GM15510 (cell line): ENCODE data around the gene EXOC4.

Experiments used
- POLR2A ChIP-seq: IDR thresholded peaks from 3 replicates; pipeline ENCODE4 v1.6.1; 2011; ENCODE audit warnings: borderline replicate concordance; ENCODE audit not compliant: insufficient read length; ENCODE audit errors: extremely low read depth

Gene EXOC4

DNA sequence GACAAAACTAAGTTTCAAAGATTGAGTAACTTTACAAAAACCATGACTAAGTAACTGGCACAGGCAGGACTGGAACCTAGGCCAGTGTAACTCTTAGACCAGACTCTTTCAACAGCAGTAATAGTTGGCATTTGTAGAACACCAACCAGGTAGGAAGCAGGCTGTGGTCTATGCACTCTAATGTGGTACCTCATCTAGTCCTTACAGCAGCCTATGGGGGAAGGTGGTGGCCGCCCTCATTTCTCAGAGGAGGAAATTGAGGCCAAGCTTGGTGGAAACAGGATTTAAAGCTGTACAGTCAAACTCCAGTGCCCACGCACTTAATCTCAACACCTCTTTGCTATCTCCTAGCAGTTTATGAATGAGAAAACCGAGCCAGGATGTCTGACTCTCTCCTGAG is 708.8 kb downstream of the EXOC4 start:
- no peak for TF ChIP-seq POLR2A

DNA sequence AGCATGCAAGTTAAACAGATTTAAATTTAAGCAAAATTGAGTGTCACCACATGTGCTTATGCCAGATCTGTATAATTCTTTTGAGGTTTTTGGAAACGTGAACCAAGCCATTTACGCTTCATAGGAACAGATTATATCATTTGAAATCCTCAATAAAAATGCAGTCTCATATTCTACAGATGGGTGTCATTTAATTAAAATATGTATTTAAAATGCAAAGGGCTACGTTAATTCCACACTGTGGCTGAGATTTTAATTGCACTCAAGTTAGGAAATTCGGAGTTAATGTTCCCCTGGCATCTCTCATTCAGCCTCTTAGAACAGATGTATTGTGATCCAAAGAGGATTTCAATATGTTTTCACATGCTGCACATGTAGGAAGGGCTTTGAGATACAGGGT is 709.8 kb downstream of the EXOC4 start:
- TF ChIP-seq POLR2A, result no peak

DNA sequence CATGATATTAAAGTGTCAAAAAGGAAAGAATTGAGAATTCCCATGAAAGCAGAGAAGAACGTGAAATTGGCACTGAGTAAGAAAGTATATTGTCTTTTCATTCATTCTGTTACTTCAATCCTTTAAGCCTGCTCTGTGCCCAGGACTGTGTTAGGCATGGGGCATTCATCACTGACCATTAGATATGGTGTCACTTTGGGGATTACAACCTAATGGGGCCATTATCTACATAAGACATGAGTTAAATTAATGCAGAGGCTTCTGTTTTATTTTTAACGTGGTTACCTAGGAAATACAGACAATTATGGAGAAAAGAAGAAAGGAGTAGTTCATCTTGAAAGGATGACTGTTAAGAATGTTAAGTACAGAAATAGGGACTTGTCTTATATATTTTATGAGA is 710.8 kb downstream of the EXOC4 start:
- no peak for TF ChIP-seq POLR2A

DNA sequence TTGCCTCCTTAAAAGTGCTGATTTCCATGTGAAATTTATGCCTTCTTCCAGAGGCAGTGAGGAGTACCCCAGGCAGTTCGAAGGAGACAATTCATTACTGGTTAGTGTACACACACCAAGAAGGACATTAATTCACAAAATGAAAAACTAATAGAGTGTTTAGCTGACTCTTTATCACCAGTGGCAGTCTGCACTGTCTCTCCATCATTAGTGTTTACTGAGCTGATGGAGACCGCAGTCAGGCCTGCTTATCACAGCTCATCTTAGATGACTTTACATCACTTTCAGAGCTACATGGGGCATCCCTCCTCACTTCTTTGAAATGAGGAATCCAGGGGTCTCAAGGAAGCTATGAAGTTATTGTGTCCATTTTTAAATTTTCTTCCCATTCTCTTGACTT is 718.7 kb downstream of the EXOC4 start:
- no peak for TF ChIP-seq POLR2A

DNA sequence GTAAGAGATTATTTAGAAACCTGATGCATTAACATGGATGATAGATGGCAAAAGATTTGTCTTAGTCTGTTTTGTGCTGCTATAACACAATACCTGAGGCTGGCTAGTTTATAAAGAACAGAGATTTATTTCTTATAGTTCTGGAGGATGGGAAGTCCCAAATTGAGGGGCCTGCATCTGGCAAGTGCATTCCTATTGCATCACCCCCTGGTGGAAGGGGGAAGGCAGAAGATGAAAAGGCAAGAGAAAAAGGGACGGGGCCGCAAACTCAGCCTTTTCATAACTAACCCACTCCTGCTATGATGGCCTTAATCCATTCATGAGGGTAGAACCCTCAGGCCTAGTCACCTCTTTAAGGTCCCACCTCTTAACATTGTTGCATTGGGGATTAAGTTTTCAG is 720.8 kb downstream of the EXOC4 start:
- no peak for TF ChIP-seq POLR2A

DNA sequence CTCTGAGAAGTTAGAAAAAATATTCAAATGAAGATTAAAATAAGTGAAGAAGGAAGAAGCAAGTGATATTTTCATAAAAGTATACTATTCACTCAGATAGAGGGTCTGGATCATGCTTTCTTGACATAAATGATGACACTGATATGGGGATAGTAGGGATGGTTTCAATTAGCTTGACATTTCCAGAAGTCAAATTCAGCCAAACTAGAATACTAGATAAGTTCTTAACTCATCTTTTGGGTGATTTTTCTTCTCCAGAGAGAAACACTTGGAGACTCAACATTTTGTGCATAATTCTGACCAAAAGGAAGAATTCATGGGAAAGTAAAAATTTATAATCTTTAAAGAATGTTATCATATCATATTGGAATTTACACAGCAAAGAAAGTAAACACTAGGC is 722.3 kb downstream of the EXOC4 start:
- TF ChIP-seq POLR2A, result no peak

DNA sequence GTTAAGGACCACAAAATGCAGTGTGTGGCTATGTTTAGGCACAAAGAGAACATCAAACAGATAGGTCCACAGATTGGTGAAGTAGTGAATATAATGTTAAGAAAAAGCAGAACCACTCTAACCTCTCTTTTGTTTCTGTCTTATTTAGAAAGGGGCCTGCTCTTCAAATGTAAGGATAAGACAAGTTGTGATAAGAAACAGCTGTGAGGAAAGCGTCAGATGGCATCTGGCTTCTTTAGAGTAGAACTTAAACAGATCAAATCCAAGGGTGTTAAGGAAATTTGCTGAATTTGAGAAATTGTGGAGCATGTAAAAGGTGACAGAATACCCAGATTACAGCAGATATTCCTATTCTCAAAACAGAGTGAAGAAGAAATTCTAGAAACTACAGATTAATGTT is 723.3 kb downstream of the EXOC4 start:
- no peak for TF ChIP-seq POLR2A

DNA sequence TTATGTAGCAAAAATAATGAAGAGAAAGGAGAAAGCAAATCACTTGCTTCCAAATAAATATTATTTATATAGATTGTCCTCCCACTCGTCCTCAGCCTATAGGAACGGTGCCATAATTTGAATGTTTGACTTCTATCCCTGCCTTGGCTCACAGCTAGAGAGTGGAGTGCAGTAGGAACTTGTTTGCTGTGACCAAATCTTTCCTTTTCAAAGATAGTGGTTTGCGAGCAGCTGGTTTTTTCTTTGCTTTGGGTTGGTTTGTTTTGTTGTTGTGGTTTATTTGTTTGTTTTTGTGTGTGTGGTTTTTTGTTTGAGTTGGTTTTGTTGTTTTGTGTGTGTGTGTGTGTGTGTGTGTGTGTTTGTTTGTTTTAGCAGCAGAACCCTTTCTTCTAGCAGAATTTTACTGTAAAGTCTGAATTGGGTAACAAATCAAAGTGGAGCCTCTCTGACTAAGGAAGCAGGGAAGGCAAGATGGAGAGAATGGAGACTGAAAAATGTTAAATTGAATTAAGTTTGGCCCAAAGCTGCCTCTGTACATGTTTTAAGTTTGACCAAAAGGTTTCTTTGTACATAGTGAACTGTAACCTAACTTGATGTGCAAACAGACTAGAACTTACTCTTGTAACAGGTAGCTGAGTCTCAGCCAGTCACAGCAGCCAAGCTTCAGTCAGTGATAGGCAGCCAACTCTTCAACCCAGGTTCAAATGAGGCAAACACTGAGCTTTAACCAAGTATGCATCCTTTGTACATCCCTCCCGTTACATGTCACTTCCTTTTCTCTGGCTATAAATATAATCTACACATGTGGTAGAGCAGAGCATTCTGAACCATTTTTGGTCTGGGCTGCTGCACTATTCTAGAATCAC is 724.8 kb downstream of the EXOC4 start:
- TF ChIP-seq POLR2A, result no peak

DNA sequence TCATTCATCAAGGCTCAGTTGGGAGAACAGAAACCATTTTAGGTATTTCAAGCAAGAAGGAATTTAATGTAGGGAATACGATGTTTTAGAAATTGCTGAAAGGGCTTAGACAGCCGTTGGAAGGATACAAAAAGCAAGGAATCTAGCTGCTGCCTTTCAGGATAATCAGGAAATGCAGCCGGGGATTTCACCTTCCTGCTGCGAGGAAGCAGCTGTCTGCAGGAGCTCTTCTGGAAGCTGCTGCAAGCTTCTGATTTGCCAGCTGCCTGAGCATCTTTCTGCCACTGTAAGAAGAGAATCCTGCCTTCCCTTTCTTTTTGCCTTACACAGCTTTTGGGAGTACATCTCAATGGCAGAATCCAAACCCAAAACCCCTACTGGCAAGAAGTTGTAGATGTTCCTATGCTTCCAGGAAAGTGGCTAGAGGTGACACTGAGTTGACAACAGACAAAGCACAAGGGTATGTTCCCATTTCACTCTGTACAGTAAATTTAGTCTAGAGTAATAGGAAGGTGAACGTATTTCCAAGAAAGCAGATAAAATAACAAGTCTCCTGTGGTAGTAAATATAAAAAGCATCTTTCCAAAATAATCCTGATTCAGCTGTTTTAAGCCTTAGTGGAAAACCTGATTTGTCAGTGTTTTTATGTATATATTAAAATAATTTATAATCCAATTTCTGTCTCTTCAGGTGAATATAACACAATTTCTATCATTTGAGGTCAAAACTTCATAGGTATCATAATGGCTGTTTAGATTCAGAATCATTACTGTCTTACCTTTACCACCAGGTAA is 725.8 kb downstream of the EXOC4 start:
- TF ChIP-seq POLR2A, result no peak

DNA sequence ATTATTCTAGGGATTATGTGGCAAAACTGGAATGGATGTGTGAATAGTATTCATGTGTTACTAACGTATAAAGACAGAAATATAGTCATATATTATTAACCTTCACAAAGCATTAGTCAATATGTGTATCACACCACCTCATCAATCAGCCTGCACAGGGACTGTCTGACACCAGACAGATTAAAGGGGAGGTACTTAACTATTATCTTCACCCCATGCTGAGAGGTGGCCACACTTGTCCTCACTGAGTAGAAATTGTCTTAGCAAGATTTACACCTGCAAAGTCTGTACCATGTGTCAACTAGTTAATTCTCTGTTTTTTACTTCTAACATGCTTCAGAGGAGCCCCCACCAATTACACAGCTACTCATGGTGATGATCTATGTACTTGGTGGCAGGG is 727.9 kb downstream of the EXOC4 start:
- no peak for TF ChIP-seq POLR2A

DNA sequence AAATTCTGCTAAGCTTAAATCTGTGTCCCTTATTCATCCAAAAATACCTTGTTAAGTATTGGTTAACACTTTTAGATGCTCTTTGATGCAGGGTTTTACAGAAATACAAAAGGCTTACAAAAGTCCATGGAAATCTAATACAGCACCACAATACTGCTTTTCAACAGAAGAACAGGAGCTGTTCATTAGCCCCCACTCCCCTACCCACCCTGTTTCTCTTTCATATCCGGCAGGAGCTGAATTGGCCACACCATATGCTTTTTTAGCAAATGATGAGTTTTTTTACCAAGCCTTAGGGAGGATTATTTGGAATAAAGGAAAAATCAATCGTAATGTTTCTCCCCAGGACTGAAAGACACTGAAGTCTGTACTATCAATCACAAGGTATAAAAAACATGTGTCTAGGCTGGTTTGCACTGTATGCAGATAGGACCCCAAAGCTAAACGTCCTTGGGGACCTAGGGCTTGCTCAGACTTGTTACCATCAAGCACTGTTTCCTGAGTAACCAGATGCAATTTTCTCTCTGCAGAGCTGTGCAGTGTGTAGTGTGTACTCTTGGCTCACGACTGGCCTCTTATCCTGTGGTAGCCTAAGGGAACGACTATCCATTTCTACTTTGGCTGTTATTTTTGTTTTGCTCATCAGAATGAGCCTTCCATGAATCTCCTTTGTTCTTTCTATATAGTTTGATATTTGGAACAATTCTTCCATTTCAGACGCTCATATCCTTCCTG is 731.0 kb downstream of the EXOC4 start:
- TF ChIP-seq POLR2A, result no peak

DNA sequence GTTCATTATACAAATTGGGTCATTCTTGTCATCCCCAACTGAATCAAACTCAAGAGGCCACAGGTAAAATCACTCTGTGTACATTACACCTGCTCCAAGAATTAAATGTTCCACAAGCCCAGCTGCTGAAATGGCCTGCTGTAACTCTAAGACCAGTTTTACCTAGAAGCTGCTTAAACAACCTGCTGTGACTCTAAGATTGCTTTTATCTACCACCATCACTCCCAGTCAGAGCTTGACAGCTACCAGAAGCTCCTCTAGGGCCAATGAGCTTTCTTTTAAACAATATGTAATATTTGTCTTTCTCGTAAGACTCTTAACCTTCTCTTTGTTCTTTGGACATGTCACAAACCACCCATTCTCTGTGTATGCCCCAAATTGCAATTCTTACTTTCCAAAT is 732.4 kb downstream of the EXOC4 start:
- TF ChIP-seq POLR2A, result no peak

DNA sequence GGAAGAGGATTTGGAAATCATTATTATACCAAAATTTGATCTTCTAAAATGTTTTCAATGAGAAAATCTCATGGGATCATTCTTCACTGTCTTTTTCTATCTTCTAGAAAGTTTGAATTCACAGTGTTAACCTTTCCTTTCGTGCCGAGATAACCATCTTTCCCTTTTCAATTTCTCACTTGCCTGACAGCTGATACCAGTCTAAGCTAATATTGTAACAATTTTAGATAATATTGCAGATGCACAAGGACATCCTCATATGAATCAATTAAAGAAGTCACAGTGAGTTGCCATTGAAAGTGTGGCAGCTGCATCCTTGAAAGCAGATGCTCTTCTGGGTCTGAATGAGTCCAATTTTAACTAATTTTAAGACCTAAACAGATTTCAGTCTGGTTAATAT is 734.7 kb downstream of the EXOC4 start:
- no peak for TF ChIP-seq POLR2A

DNA sequence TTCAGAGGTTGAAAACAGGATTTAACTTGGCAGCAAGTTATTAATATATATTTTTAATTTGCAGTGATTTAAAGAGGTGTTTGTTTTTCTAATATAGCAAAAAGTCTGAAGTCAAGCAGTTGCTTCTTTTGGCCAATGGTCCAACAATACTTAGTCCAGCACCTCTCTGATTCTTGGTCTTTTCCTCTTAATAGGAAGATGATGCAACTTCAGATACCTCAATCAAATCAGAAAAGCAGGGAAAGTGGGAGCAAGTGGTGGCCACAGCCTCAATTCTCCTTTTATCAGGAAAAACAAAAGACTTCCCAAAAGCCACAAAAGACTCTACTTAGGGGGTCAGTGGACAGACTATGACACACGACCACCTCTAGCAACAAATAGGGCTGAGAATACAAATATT is 740.7 kb downstream of the EXOC4 start:
- TF ChIP-seq POLR2A, result no peak

DNA sequence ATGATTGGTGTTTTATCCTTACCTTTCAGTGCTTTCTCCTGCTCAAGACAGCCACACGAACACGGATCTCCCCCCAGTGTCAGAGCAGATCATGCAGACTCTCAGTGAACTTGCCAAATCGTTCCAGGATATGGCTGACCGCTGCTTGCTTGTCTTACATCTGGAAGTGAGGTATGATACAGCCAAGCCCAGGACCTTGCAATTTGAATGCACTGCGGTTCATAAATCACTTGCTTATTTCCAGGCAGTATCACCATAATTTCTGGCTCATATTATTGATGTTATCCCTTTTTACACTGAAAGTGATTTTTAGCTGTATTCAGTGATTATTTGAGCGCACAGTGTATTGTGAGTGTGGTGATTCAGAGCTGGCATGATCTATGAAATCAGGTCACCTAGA is 744.6 kb downstream of the EXOC4 start:
- TF ChIP-seq POLR2A, result no peak
